HL-60 (cell line): ENCODE results near the gene CDHR1.

Experiments used
- DNase-seq, 2 experiments: peaks; one replicate each; pipeline ENCODE4 v3.0.0-alpha.2; 2010 to 2020; ENCODE audit warnings: low read depth in 1 of 2, low spot score in 1 of 2
- H3K27ac ChIP-seq: fragments of 250-450 bp; sonication (Bioruptor Pico); replicated peaks from 2 replicates; pipeline ENCODE4 v1.5.1; 2020; ENCODE audit warnings: mild to moderate bottlenecking, moderate library complexity
- H3K27me3 ChIP-seq: fragments of 250-450 bp; sonication (Bioruptor Pico); 2 replicates; pipeline ENCODE4 v1.5.1; 2021; ENCODE audit warnings: mild to moderate bottlenecking, moderate library complexity; ENCODE audit not compliant: insufficient read depth, poor library complexity, severe bottlenecking
- H3K4me3 ChIP-seq: replicated peaks from 2 replicates; pipeline ENCODE4 v1.5.1; 2011; ENCODE audit warnings: mild to moderate bottlenecking, control low read depth, low read length; ENCODE audit not compliant: insufficient read depth
- CTCF ChIP-seq: IDR thresholded peaks from one replicate; pipeline ENCODE4 v1.5.1; 2011; ENCODE audit warnings: low read length, control low read depth, inconsistent platforms; ENCODE audit not compliant: insufficient read depth
- GABPA ChIP-seq: IDR thresholded peaks from 2 replicates; pipeline ENCODE4 v1.6.1; 2012; ENCODE audit warnings: low read depth
- POLR2AphosphoS5 ChIP-seq: IDR thresholded peaks from 2 replicates; pipeline ENCODE4 v1.6.1; 2012; ENCODE audit warnings: low read depth
- REST ChIP-seq: IDR thresholded peaks from 2 replicates; pipeline ENCODE4 v1.6.1; 2012; ENCODE audit warnings: low read depth; ENCODE audit not compliant: insufficient replicate concordance
- SPI1 ChIP-seq: IDR thresholded peaks from 2 replicates; pipeline ENCODE4 v1.6.1; 2012; ENCODE audit warnings: low read depth, mild to moderate bottlenecking, borderline replicate concordance

The CDHR1 gene

GRCh38 chr10:84221916-84222315, 27.6 kb downstream of the CDHR1 start:
- no peak overlapping the region for H3K4me3 ChIP-seq
- TF ChIP-seq SPI1 (no peak), CTCF (no peak), POLR2AphosphoS5 (no peak), GABPA (no peak), REST (no peak)
- H3K27me3 ChIP-seq: no peaks in the 10 kb centered on the region
- no peak for DNase-seq
- H3K27ac ChIP-seq: no peak overlapping the region

GRCh38 chr10:84224411-84225028, 30.2 kb downstream of the CDHR1 start:
- TF ChIP-seq CTCF: no peak
- TF ChIP-seq POLR2AphosphoS5: no peak
- peak; percentile 96 for TF ChIP-seq REST
- Histone ChIP-seq H3K27ac (no peak overlapping the region), H3K27me3 (no peaks in the 10 kb centered on the region), H3K4me3 (no peak overlapping the region)
- no peak for DNase-seq

GRCh38 chr10:84225427-84226173, 31.3 kb downstream of the CDHR1 start, which contains the start of gene LRIT2:
TSS of gene LRIT2 (minus strand) at chr10:84225544. CDS start at chr10:84225520, 24 bp downstream.
- no peaks in the 10 kb centered on the region for H3K27me3 ChIP-seq
- TF ChIP-seq CTCF (no peak), SPI1 (no peak), REST (no peak), GABPA (no peak), POLR2AphosphoS5 (no peak)
- no peak for DNase-seq
- H3K27ac ChIP-seq: no peak within 1 kb of the TSS
- H3K4me3 ChIP-seq: no peak within 1 kb of the TSS
